Uterus (tissue), 4 donors: ENCODE results near the gene MADD. TPM values are rescaled to one million over a fixed set of nuclear protein-coding genes. Genes with fewer than 3 reads are reported as not detected.

Experiments used
- DNase-seq, 2 donors: peaks; one replicate each; pipeline ENCODE4 v3.0.0-alpha.2; 2019 to 2020
- H3K27ac ChIP-seq, 2 donors: fragments of 200-600 bp; sonication (generic); 1 replicate in 1 of 2; 2 replicates in 1 of 2; pipeline ENCODE4 v1.5.1; 2016 to 2018
- H3K27me3 ChIP-seq, 2 donors: fragments of 200-600 bp; sonication (generic); one replicate each; pipeline ENCODE4 v1.5.1; 2018 to 2019; ENCODE audit warnings: control low read depth in 1 of 2
- H3K36me3 ChIP-seq, 2 donors: fragments of 200-600 bp; sonication (generic); one replicate each; pipeline ENCODE4 v1.5.1; 2019; ENCODE audit warnings: control low read depth in 1 of 2
- H3K4me1 ChIP-seq, 2 donors: fragments of 200-600 bp; sonication (generic); one replicate each; pipeline ENCODE4 v1.5.1; 2018 to 2019; ENCODE audit warnings: control low read depth in 1 of 2
- H3K4me3 ChIP-seq, 2 donors: fragments of 200-600 bp; sonication (generic); 1 replicate in 1 of 2; 2 replicates in 1 of 2; pipeline ENCODE4 v1.5.1; 2018 to 2019; ENCODE audit warnings: mild to moderate bottlenecking in 1 of 2
- H3K9me3 ChIP-seq, 2 donors: fragments of 200-600 bp; sonication (generic); one replicate each; pipeline ENCODE4 v1.5.1; 2019; ENCODE audit warnings: control low read depth in 1 of 2
- POLR2A ChIP-seq, 2 donors: fragments of 450-650 bp; IDR thresholded peaks; one replicate each; pipeline ENCODE4 v1.6.1; 2016; ENCODE audit warnings: antibody characterized with exemption in 2 of 2, mild to moderate bottlenecking in 1 of 2, moderate library complexity in 1 of 2
- intact Hi-C: fragments of 100-400 bp; cut with DNase I; formaldehyde crosslinking; loops from one replicate; pipeline ENCODE4 v1.15.1; 2023; ENCODE audit warnings: low total_unique reads
- total RNA-seq, 4 donors: library from RNA; depleted of rRNA in 3 of 4; stranded (reverse); fragments of >200 nt in 3 of 4; gene quantifications; one replicate each; pipeline versions ENCODE4 v1.1.0 to v1.2.4, GENCODE V29; 2014 to 2023
- TF ChIP-seq, protein P1 (sequence below), 4 experiments: fragments of 200-600 bp in 2 of 4; fragments of 450-650 bp in 2 of 4; sonication (generic) in 2 of 4; IDR thresholded peaks; one replicate each; pipeline ENCODE4 v1.5.1; 2016 to 2019; ENCODE audit warnings: antibody characterized with exemption in 4 of 4, mild to moderate bottlenecking in 2 of 4, moderate library complexity in 1 of 4
- donor health status: DM: yes; HTN: yes; CAD: no.

Gene MADD
- total RNA-seq, 4 donors from 2014 or later = 26.8 to 234 (median 47.2) TPM

DNA sequence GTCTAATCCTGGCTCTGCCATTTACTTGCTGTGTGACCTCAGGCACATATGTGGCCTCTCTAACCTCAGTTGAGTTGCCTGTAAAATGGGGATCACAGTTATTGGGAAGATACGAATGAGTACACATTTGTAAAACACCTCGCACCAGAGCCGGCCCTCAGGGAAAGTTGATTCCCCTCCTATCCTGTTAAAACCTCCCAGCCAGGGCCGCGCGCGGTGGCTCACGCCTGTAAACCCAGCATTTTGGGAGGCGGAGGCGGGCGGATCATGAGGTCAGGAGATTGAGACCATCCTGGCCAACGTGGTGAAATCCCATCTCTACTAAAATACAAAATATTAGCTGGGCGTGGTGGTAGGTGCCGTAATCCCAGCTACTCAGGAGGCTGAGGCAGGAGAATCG, 90.4 kb downstream of the MADD start:
- no peaks in the 10 kb centered on the region for H3K27me3 ChIP-seq

DNA sequence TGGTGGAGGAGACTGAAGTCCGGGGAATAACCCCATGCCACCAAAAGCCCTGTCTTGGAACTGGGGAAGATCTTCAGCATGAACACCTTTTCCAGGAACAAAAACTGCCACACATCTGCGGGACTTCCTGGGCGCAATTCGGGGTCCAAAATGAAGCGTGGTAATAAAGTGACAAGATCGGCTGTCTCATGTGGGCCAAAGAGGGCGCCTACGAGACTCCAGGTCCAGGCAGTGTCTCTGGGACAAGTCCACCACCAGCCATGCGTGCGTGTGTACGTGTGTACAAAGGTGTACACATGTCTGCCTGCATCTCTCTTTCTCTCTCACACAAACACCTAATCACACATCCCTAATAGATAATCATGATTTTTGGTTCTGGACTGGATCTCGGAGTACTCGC, 91.5 kb downstream of the MADD start:
- no peak for DNase-seq
- no peak for TF ChIP-seq POLR2A (IDR thresholded peaks at IDR 0.05)
- TF ChIP-seq, protein P1, sequence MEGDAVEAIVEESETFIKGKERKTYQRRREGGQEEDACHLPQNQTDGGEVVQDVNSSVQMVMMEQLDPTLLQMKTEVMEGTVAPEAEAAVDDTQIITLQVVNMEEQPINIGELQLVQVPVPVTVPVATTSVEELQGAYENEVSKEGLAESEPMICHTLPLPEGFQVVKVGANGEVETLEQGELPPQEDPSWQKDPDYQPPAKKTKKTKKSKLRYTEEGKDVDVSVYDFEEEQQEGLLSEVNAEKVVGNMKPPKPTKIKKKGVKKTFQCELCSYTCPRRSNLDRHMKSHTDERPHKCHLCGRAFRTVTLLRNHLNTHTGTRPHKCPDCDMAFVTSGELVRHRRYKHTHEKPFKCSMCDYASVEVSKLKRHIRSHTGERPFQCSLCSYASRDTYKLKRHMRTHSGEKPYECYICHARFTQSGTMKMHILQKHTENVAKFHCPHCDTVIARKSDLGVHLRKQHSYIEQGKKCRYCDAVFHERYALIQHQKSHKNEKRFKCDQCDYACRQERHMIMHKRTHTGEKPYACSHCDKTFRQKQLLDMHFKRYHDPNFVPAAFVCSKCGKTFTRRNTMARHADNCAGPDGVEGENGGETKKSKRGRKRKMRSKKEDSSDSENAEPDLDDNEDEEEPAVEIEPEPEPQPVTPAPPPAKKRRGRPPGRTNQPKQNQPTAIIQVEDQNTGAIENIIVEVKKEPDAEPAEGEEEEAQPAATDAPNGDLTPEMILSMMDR (IDR thresholded peaks at IDR 0.05) = no peak
- Histone ChIP-seq H3K27me3 (no peaks in the 10 kb centered on the region), H3K9me3 (no peaks in the 10 kb centered on the region), H3K4me1 (no peaks in the 10 kb centered on the region), H3K27ac (no peak overlapping the region), H3K36me3 (no peaks in the 10 kb centered on the region), H3K4me3 (no peak overlapping the region)
- intact Hi-C loops = no loop called here

More for the DNA sequence above, 90.4 kb downstream of the MADD start:
- Histone ChIP-seq H3K4me1 (no peaks in the 10 kb centered on the region), H3K27ac (no peak overlapping the region), H3K9me3 (no peaks in the 10 kb centered on the region), H3K36me3 (no peaks in the 10 kb centered on the region), H3K4me3 (no peak overlapping the region)
- intact Hi-C loops = no loop called here
- no peak for DNase-seq
- TF ChIP-seq, protein P1 (IDR thresholded peaks at IDR 0.05) = no peak
- TF ChIP-seq POLR2A (IDR thresholded peaks at IDR 0.05) = no peak

DNA sequence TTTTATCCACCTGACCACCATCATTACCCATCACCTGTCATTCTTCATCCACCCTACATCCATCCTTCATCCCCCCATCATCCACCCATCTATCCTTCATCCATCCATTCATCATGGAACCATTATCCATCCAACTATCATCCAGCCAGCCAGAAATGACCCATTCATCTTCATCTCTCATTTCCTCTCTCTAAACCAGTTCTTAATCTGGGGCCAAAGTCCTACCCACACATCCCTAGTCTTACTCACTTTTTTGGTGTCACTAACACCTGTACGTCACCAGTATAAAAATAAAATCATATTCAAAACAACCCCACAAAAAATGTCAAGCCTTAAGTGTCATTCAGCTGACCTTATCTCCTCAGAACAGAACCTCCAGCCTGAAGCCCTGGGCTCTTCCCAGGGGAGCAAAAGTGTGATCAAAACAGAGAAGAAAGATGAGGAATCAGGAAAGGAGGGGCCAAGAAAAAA, 96.1 kb downstream of the MADD start:
- no peak for TF ChIP-seq POLR2A (IDR thresholded peaks at IDR 0.05)
- TF ChIP-seq, protein P1 (IDR thresholded peaks at IDR 0.05) = no peak
- H3K9me3 ChIP-seq = no peaks in the 10 kb centered on the region
- no peak for DNase-seq
- H3K4me3 ChIP-seq = no peak overlapping the region
- no peaks in the 10 kb centered on the region for H3K36me3 ChIP-seq
- intact Hi-C loops = no loop called here
- H3K27ac ChIP-seq = no peak overlapping the region
- H3K27me3 ChIP-seq = no peaks in the 10 kb centered on the region
- H3K4me1 ChIP-seq = no peaks in the 10 kb centered on the region

DNA sequence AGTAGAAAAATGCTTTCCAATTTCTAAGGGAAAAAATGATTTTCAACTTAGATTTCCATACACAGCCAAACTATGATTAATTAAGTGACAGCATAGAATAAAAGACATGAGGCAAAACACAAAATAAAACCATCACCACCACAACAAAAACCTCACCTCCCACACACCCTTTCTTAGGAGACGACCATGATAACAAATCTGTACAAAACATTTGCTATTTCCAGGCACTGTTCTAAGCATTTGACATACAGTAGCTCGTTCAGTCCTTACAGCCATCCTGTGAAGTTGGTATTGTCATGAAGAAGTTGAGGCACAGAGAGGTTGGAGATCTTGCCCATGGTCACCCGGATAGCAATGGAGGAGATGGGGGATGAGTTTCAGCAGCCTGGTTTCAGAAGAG, 99.7 kb downstream of the MADD start:
- H3K9me3 ChIP-seq = no peaks in the 10 kb centered on the region
- DNase-seq = no peak
- intact Hi-C loops = loop anchor here (10.0 kb wide), 1 partner anchor 475 kb away; the partner anchor contains the start of gene NUP160
- no peaks in the 10 kb centered on the region for H3K36me3 ChIP-seq
- no peak overlapping the region for H3K4me3 ChIP-seq
- no peaks in the 10 kb centered on the region for H3K4me1 ChIP-seq
- TF ChIP-seq, protein P1 (IDR thresholded peaks at IDR 0.05) = no peak
- no peak for TF ChIP-seq POLR2A (IDR thresholded peaks at IDR 0.05)
- no peaks in the 10 kb centered on the region for H3K27me3 ChIP-seq
- no peak overlapping the region for H3K27ac ChIP-seq

DNA sequence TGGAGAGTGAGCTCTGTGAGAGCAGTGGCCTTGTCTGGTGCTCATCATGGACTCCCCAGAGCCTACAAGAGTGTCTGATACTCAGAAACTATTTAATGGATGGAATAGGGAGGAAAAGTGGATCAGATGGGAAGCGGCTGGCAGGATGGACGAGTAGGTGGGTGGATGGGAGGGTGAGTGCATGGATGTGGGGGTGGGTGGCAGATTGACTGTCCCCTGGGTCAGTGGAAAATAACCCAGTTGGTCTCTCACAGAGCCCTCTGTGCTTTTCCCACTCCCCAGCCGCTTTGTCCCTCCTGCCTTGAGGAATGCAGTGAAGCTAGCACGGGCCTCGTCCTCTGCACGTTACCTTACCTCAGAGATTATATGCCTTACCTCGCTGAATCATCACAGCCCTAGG, 102.5 kb downstream of the MADD start:
- TF ChIP-seq POLR2A (IDR thresholded peaks at IDR 0.05) = no peak
- TF ChIP-seq, protein P1 (IDR thresholded peaks at IDR 0.05) = no peak
- intact Hi-C loops = loop anchor here (10.0 kb wide), 1 partner anchor 472 kb away; the partner anchor contains the start of gene NUP160
- no peak for DNase-seq

More for the DNA sequence above, 102.5 kb downstream of the MADD start:
- no peaks in the 10 kb centered on the region for H3K4me1 ChIP-seq
- no peak overlapping the region for H3K27ac ChIP-seq
- H3K27me3 ChIP-seq = no peaks in the 10 kb centered on the region
- H3K9me3 ChIP-seq = no peaks in the 10 kb centered on the region
- H3K36me3 ChIP-seq = no peaks in the 10 kb centered on the region
- H3K4me3 ChIP-seq = no peak overlapping the region
